Activated naive CD4-positive, alpha-beta T cell treated with anti-CD3 and anti-CD28 coated beads, Interleukin-2, amount 50 U/mL, for 72 hours (primary cell): Measurements from ENCODE around the gene ALKAL2. TPM values are rescaled to one million over a fixed set of nuclear protein-coding genes. Genes with fewer than 3 reads are reported as not detected.

ENCODE experiments used
- ATAC-seq, 2 donors: fragments of 150-1000 bp; cut with Tn5 transposase; 2 replicates each; pipeline ENCODE4 v1.10.0; 2021; ENCODE audit warnings: mild to moderate bottlenecking in 2 of 2, moderate library complexity in 2 of 2
- DNase-seq, 2 donors: peaks; one replicate each; pipeline ENCODE4 v3.0.0; 2021 to 2022; ENCODE audit warnings: low spot score in 2 of 2
- H3K27ac Mint-ChIP-seq, 2 donors: one replicate each; pipeline ENCODE4 v1.8.0; 2022; ENCODE audit warnings: mild to moderate bottlenecking in 2 of 2, mixed read lengths in 2 of 2
- H3K36me3 Mint-ChIP-seq, 2 donors: one replicate each; pipeline ENCODE4 v1.8.0; 2022; ENCODE audit warnings: mixed read lengths in 2 of 2
- H3K9me3 Mint-ChIP-seq, 2 donors: one replicate each; pipeline ENCODE4 v1.8.0; 2022; ENCODE audit warnings: mixed read lengths in 2 of 2
- total RNA-seq, 2 donors: library from RNA; stranded (reverse); gene quantifications; one replicate each; pipeline ENCODE4 v1.2.3, GENCODE V29; 2022

The ALKAL2 gene
- total RNA-seq, 2 donors from 2014 or later = 0.95 TPM; not detected in 1

DNA sequence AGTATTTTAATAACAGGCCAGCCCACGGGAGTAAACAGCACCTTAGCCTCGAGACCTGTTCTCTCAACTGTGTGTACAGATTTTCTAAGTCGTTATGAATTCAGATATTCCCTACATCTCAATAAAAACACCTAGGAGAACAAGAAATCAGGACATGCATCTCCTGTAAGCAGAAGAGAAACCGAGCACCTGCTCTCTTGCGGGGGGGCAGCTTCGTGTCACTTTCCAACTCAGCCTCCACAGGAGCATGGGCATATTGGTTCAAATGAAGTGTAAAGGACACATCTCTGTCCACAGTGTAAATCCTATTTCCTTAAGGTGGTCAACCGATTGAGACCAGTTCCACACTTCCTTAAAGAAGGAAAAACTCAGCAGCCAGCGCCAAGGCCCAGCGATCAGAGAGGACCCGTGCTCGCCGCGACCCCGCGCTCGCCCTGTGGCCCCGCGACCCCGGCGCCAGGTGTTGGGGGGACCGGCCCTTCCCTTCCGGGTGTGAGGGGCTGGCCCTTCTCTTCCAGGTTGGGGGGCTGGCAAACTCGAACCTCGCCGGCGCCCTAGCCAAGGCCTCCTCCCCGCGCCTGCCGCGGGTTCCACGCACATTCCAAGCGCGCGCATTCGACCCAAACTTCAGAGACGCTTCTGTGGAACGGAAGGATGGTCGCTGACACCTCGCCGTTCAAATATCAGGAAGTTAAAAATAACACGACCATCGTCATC, 24.7 kb downstream of the ALKAL2 start:
- H3K36me3 Mint-ChIP-seq = peaks cover 10 to 29% of the 10 kb centered on the region in 2 donors

DNA sequence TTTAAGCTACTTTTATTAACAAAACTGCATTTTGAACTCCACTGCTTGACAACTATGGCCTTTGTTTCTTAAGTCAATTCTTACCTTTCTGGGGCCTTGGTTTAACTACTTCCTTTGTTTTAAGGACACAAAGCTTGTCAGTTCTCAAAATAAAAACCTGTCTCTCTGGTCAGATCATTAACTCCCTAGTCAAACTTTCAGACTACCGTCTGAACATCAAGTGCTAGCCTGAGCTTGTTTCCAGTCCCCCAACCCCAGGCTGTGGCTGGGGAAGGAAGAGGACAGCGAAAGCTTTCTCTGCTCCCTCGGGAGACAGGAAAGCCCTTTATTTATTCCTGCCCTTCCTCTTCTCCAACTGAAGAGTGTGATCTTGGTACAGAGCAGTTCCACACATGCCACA, 25.8 kb downstream of the ALKAL2 start:
- Mint-ChIP-seq H3K27ac (peak overlapping the region in 1 of 2 donors; percentile 5), H3K36me3 (peaks cover 12 to 36% of the 10 kb centered on the region in 2 donors), H3K9me3 (peaks cover 15 to 17% of the 10 kb centered on the region in 2 donors)
- ATAC-seq (no peak), DNase-seq (no peak)

More for the DNA sequence above, 24.7 kb downstream of the ALKAL2 start:
- DNase-seq (no peak), ATAC-seq (no peak)
- no peak overlapping the region for H3K27ac Mint-ChIP-seq
- H3K9me3 Mint-ChIP-seq = peaks cover 10% of the 10 kb centered on the region in 2 donors

DNA sequence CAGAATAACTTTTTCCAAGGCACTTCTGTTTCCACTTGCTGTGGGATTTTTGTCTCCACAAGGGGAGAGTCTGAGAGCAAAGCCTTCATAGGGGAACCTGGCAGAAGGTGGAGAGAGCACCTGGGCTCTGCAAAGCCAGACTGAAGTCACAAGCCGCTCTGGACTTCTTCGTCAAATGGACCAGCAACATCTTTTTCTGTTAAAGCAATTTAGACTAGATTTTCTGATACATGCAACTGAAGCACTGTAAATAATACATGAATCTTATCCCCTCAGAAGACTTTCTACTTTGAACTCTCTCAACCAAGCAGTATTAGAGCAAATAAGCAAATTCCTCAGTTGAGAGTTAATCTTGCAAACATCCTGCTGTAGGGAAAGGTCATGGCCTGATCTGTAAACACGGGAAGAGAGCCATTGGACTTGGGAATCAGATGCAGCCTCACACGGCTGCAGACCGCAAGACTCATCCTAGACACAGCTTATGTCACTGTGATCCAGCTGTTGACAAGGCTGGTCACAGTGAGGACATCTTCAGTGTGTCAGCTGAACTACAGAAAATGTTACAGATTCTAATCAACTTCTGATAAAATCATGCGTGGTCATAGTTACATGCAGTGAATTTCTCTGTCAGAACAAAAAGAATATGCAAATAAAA, 27.3 kb downstream of the ALKAL2 start:
- no peak for DNase-seq
- H3K27ac Mint-ChIP-seq = no peak overlapping the region
- peaks cover 15 to 17% of the 10 kb centered on the region in 2 donors for H3K9me3 Mint-ChIP-seq
- H3K36me3 Mint-ChIP-seq = peaks cover 12 to 29% of the 10 kb centered on the region in 2 donors
- ATAC-seq = no peak

DNA sequence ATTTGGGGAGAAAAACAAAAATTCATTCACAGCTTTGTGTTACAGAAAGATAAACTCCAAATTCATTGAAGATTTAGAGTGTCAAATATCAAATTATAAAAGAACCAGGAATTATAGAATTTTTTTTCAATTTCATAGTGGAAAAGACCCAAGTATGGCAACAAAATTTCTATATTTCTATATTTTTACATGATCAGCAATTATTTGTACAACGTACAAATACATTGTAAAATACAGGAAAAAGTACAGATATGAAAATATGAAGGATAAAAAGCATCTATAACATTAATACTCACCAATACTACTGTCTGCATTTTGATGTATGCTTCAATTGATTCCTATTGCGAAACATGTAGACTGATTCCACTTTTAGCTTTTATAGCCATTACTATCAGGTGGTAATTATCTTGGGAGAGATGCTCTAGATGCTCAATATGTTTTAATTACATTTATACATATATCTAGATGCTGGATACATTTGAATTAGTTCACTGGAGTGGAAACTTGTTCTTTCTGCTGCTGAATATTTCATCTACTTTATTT, 28.0 kb downstream of the ALKAL2 start:
- Mint-ChIP-seq H3K36me3 (peaks cover 12 to 29% of the 10 kb centered on the region in 2 donors), H3K27ac (no peak overlapping the region), H3K9me3 (peaks cover 15 to 17% of the 10 kb centered on the region in 2 donors)
- DNase-seq = no peak
- no peak for ATAC-seq

DNA sequence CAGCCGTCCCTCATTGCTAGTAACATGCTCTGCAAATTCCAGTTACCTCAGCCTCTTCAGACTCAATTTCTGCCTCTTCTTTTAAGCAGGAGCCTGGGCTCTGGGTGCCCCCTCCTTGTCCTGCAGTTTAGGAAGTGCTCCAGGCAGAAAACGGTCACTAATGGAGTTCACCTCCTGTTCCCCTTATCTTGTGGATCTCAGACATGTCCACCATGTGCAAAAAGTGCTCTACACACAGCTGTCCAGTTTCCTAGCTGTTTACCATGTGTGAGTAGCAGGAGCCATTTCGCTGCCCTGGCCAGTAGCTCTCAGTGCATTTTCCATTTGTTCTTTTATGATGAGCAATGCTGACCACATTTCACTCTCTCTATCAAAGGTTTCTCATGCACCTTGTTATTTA, 29.0 kb downstream of the ALKAL2 start:
- no peak for DNase-seq
- ATAC-seq = no peak
- Mint-ChIP-seq H3K36me3 (peaks cover 12 to 29% of the 10 kb centered on the region in 2 donors), H3K27ac (no peak overlapping the region), H3K9me3 (peaks cover 15 to 17% of the 10 kb centered on the region in 2 donors)

DNA sequence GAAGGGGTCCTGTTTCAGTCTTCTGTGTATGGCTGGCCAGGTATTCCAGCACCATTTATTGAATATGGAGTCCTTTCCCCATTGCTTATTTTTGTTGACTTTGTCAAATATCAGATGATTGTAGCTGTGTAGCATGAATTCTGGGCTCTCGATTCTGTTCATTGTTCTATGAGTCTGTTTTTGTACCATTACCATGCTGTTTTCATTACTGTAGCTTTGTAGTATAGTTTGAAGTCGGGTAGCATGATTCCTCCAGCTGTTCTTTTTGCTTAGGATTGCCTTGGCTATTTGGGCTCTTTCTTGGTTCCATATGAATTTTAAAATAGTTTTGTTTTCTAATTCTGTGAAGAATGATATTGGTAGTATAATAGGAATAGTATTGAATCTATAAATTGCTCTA, 30.0 kb downstream of the ALKAL2 start:
- Mint-ChIP-seq H3K9me3 (peaks cover 15 to 17% of the 10 kb centered on the region in 2 donors), H3K27ac (no peak overlapping the region), H3K36me3 (peaks cover 12 to 29% of the 10 kb centered on the region in 2 donors)
- DNase-seq (no peak), ATAC-seq (no peak)

DNA sequence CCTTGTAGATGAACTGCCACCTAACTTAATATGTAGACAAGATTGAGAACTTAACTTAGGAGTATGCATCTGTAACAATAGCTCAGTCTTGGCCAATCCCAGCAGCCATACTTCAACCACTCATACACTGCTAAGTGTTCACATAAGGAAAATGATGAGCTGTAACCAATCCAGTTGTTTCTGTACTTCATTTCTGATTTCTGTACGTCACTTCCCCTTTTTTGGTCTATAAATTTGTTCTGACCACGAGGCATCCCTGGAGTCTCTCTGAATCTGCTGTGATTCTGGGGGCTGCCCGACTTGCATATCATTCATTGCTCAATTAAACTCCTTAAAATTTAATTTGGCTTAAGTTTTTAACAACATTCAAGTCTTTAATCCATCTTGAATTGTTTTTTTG, 30.5 kb downstream of the ALKAL2 start:
- DNase-seq (no peak), ATAC-seq (no peak)
- Mint-ChIP-seq H3K36me3 (peaks cover 12 to 29% of the 10 kb centered on the region in 2 donors), H3K27ac (no peak overlapping the region), H3K9me3 (peaks cover 15 to 17% of the 10 kb centered on the region in 2 donors)

DNA sequence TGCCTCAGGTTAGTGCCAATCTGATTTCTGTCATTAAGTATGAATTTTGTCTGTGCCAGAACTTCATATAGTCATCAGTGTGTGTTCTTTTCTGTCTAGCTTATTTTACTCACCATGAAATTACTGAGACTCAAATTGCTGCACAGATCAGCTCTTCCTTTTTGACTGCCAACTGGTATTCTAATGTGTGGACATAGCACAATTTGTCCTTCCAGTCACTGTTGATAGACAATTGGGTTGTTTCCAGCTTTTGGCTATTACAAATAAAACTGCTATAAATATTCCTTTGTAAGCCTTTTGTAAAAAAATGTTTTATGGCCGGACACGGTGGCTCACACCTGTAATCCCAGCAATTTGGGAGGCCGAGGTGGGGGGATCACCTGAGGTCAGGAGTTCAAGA, 31.8 kb downstream of the ALKAL2 start:
- Mint-ChIP-seq H3K27ac (no peak overlapping the region), H3K9me3 (peaks cover 15 to 17% of the 10 kb centered on the region in 2 donors), H3K36me3 (peaks cover 12 to 29% of the 10 kb centered on the region in 2 donors)
- ATAC-seq (no peak), DNase-seq (no peak)

DNA sequence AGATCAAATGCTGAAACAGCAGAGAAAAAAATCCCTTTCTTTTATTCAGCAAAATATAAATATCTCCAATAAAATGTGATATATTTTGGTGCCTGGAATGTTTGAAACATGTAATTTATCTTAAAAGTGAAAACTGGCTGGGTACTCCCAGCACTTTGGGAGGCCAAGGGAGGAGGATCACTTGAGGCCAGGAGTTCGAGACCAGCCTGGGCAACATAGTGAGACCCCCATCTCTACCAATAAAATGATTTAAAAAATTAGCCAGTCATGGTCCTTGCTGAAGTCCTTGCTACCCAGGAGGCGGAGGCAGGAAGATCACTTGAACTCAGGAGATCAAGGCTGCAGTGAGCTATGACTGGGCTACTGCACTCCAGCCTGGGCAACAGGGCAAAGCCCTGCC, 32.7 kb downstream of the ALKAL2 start:
- peaks cover 12 to 27% of the 10 kb centered on the region in 2 donors for H3K36me3 Mint-ChIP-seq
- ATAC-seq (no peak), DNase-seq (no peak)
- peaks cover 15 to 17% of the 10 kb centered on the region in 2 donors for H3K9me3 Mint-ChIP-seq
- no peak overlapping the region for H3K27ac Mint-ChIP-seq

DNA sequence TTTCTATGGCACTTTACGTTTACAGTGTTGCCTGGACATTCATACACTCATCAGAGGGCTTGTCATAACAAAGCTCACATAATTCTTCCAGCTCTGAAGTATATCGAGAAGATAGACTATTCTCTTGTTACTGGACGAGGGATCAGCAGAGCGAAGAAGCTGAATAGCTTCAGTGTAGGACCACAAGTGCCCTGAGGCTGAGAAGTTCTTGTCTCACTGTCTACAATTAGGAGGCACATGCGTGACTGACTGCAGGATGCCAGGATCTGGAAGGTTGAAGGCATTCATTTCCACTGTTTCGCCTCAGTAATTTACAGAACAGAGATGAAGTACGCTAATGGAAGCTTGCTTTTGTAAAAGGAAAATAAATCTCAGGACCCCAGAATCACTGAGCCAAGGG, 33.6 kb downstream of the ALKAL2 start:
- no peak for DNase-seq
- Mint-ChIP-seq H3K27ac (no peak overlapping the region), H3K9me3 (peaks cover 15 to 17% of the 10 kb centered on the region in 2 donors), H3K36me3 (peaks cover 12 to 17% of the 10 kb centered on the region in 2 donors)
- no peak for ATAC-seq

DNA sequence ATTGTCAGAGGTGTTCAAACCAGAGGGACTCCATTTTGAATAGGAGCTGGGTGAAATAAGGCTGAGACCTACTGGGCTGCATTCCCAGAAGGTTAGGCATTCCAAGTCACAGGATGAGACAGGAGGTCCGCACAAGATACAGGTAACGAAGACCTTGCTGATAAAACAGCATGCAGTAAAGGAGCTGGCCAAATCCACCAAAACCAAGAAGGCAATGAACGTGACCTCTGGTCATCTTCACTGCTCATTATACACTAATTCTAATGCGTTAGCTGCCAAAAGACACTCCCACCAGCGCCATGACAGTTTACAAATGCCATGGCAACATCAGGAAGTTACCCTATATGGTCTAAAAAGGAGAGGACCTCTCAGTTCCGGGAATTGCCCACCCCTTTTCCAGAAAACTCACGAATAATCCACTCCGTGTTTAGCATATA, 34.7 kb downstream of the ALKAL2 start:
- DNase-seq (no peak), ATAC-seq (no peak)
- Mint-ChIP-seq H3K36me3 (peaks cover 3 to 7% of the 10 kb centered on the region in 2 donors), H3K27ac (no peak overlapping the region), H3K9me3 (peaks cover 6 to 7% of the 10 kb centered on the region in 2 donors)

DNA sequence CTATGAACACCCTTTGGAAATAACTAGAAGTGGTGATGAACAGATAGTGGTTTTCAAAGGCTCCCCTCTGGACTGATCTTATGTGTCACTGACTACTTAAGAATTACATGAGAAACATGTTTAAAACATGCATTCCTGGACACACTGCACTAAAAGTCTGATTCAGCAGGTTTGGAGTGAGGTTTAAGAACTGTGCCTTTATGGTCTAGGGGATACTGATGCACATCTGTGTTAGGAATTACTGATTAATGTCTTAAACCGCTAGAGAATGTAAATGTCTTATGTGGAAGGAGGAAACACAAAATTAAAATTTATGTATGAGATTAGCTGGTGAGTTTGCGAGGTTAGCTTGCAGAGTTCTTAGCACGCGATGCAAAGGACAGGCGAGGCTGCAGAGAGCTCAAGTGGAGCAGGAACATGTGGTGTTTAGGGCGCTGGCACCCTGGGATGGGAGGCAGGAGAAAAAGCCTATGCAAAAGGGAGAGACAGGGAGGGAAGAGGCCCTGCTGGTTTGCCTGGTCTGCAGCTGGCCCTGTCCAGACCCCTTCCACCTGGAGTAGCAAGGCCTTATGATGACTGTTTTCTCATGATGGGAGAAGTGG, 35.8 kb downstream of the ALKAL2 start:
- Mint-ChIP-seq H3K9me3 (no peaks in the 10 kb centered on the region), H3K36me3 (no peaks in the 10 kb centered on the region), H3K27ac (no peak overlapping the region)
- ATAC-seq (no peak), DNase-seq (no peak)

DNA sequence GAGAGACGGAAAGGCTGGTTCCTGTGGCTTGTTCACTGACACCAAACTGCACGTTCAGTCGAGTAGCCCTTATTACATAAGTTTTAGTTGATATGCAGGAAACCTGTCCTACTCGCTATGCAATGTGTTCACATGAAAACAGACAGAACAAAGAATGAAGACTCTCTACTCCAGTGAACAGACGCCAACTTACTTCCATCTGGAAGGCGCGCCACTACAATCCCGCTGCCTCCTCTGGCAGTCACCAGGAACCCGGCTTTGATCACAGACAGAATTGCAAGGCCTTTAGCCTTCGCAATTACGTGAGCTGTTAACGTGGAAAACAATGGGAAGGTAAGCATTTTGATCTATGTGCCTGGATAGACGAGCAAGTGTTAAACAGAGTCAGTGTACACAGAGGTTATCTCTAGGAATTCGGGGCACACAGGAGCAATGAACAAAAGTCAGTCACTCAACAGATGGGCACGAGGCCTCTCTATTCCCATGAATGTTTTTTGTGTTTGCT, 38.3 kb downstream of the ALKAL2 start:
- H3K36me3 Mint-ChIP-seq = no peaks in the 10 kb centered on the region
- no peak overlapping the region for H3K27ac Mint-ChIP-seq
- ATAC-seq (no peak), DNase-seq (no peak)
- H3K9me3 Mint-ChIP-seq = no peaks in the 10 kb centered on the region

DNA sequence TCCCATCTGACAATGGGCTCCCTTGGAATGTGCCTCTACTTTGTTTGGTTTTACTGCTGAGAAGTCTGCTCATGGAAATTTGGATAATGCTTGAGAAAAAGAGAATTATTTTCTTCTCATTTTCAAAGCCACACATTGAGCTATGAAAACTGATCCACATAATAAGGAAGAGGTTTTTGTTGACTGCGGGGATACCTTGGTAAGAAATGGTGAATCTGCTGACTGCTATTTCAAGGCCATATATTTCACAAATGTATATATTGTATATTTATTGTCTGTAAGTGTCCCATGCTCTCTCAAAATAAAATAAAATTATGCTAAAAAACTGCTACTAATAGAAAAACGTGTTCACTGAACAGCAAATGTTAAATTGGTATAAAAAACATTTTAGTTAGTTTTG, 39.2 kb downstream of the ALKAL2 start:
- H3K27ac Mint-ChIP-seq = no peak overlapping the region
- no peak for ATAC-seq
- H3K9me3 Mint-ChIP-seq = no peaks in the 10 kb centered on the region
- DNase-seq = no peak
- peaks cover 0 to 1% of the 10 kb centered on the region in 2 donors for H3K36me3 Mint-ChIP-seq

DNA sequence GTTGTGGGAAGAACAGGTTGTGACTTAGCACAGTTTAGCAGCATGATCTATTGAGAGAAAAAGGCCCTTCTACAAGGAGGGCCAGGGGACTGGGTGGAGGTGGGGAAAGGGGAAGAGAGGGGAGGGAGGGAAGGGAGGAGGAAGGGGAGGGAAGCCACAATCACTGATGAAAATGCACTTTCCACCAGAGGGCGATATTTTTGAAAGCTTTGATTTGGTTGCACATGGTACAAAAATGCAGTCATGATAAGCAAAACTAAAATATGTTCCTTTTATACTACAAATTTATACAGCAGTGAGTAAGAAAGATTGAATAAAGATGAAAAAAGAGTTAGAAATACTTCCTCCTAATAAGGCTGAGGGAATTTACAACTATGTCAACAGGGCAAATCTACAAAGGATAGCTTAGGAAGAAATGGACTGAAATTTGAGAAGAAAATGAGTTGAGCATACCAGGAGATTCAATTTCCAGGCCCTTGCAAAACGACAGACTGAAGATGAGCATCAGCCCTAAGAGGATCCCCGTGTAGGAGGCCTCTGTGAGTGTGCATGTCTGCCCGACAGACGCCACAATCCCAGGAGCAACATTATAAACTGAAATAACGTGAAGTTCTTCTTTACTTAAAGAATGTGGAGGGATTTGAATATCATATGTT, 41.3 kb downstream of the ALKAL2 start:
- Mint-ChIP-seq H3K9me3 (no peaks in the 10 kb centered on the region), H3K27ac (no peak overlapping the region), H3K36me3 (peaks cover 7 to 17% of the 10 kb centered on the region in 2 donors)
- DNase-seq (peak in 1 of 2 donors; percentile 26), ATAC-seq (peak in 1 of 2 donors; percentile 39)

DNA sequence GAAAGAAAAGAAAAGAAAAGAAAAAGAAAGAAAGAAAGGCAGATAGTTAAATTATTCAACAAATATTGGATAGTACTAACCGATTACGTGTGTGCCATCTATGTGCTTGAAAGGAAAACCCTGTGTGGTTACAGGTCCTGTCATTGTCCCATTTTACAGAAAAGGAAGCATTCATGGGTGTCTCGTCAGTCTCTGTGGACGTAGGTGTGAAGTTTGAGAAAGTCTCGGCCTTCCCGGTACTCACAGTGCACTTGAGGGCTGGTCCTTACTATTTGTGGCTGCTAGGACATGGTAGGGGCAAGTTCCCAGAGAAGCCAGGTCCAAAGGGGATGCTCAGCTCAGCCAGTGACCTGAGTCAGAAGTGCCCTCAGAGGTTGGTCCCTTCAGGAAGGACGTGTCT, 43.3 kb downstream of the ALKAL2 start:
- DNase-seq = no peak
- Mint-ChIP-seq H3K9me3 (no peaks in the 10 kb centered on the region), H3K27ac (no peak overlapping the region), H3K36me3 (peaks cover 16 to 31% of the 10 kb centered on the region in 2 donors)
- no peak for ATAC-seq
